T-helper 17 cell (primary cell): ENCODE results near the gene RNASEH1. TPM values are rescaled to one million over a fixed set of nuclear protein-coding genes. Genes with fewer than 3 reads are reported as not detected.

Source experiments
- ATAC-seq: fragments of 150-1000 bp; cut with Tn5 transposase; 2 replicates; pipeline ENCODE4 v1.10.0; 2021; ENCODE audit warnings: mild to moderate bottlenecking, moderate library complexity
- DNase-seq, 3 donors: peaks; one replicate each; pipeline versions ENCODE4 v3.0.0 to v3.0.0-alpha.2; 2020 to 2021
- H3K9me3 ChIP-seq: one replicate; pipeline ENCODE4 v1.7.0; 2013; ENCODE audit warnings: low read length, mild to moderate bottlenecking; ENCODE audit not compliant: control insufficient read depth, poor library complexity, severe bottlenecking
- H3K27ac Mint-ChIP-seq: one replicate; pipeline ENCODE4 v1.8.0; 2022; ENCODE audit warnings: mild to moderate bottlenecking, moderate library complexity, mixed read lengths
- H3K27me3 Mint-ChIP-seq: one replicate; pipeline ENCODE4 v1.8.0; 2022; ENCODE audit warnings: mixed read lengths
- H3K36me3 Mint-ChIP-seq: one replicate; pipeline ENCODE4 v1.8.0; 2022; ENCODE audit warnings: low read depth, mixed read lengths
- H3K4me1 Mint-ChIP-seq: one replicate; pipeline ENCODE4 v1.8.0; 2022; ENCODE audit warnings: mild to moderate bottlenecking, mixed read lengths
- H3K4me3 Mint-ChIP-seq: one replicate; pipeline ENCODE4 v1.8.0; 2022; ENCODE audit warnings: mild to moderate bottlenecking, moderate library complexity, mixed read lengths
- total RNA-seq, 4 donors: library from RNA in 2 of 4; stranded (reverse) in 2 of 4; gene quantifications; one replicate each; pipeline ENCODE4 v1.2.3 and lab custom pipeline; 2022 to 2026

RNASEH1 gene
- total RNA-seq, 2 donors from 2014 or later: 25.9 to 32.9 TPM

DNA sequence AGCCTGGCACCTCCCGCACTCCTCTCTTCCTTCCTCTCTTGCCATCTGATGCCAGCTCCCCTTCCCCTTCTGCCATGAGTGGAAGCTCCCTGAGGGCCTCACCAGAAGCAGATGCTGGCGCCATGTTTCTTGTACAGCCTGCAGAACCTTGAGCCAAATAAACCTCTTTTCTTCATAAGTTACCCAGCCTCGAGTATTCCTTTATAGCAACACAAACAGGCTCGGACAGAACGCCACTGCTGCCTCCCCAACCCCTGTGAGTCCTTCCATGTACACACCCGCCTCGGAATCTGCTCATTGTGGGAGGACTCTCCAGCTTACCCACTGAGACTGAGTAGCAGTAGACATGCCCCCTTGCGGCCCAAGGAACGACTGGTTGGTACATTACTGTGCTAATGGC lies 8.7 kb upstream of the RNASEH1 start:
- no peaks in the 10 kb centered on the region for H3K9me3 ChIP-seq
- no peak overlapping the region for H3K4me3 Mint-ChIP-seq
- DNase-seq: no peak
- no peaks in the 10 kb centered on the region for H3K27me3 Mint-ChIP-seq
- no peaks in the 10 kb centered on the region for H3K36me3 Mint-ChIP-seq
- no peak overlapping the region for H3K27ac Mint-ChIP-seq
- ATAC-seq: no peak
- peaks cover 2% of the 10 kb centered on the region for H3K4me1 Mint-ChIP-seq

DNA sequence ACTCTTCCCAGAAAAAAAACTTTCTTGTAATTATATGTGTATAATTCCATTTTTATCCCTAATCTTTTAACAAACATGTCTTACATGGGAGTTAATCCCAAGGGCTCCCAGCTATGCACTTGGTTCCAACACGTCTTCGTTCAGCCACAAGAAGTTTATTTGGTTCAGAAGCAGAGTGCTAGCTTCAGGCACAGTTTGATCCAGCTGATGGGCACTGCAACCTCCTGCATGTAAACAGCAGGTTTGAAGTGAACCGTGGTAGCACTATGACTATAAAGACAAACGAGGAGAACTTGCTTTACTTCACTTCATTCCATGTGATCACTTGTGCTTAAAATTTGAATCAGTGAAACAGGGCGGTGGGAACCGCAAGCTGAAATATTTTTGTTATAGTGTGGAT lies 7.0 kb upstream of the RNASEH1 start:
- H3K9me3 ChIP-seq: no peaks in the 10 kb centered on the region
- Mint-ChIP-seq H3K27ac (no peak overlapping the region), H3K4me1 (peaks cover 2% of the 10 kb centered on the region)

DNA sequence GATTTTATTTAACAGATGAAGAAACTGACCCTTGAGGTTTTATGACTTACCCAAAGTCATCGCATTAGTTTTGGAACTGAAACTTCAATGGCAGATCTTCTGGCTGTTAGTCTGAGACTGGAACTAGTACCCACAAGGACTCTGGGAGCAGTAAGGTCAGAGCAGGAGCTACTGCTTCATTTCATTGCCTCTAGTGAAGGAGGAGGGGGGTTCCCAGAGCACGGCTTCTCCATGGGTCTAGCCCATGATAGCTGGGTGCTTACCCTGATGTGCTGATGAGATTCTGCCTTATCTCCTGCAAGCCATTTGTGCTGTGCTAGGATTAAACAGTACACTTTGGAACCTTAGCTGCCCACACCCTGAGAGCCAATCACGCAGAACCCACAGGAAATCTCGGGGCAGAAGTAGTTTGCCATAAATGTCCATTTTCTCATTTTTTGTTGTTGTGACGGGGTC lies 5.4 kb upstream of the RNASEH1 start:
- peaks cover 2% of the 10 kb centered on the region for H3K4me1 Mint-ChIP-seq
- peaks cover 2% of the 10 kb centered on the region for H3K36me3 Mint-ChIP-seq
- no peaks in the 10 kb centered on the region for H3K27me3 Mint-ChIP-seq
- no peak overlapping the region for H3K27ac Mint-ChIP-seq
- H3K4me3 Mint-ChIP-seq: no peak overlapping the region
- no peak for ATAC-seq
- DNase-seq: no peak
- no peaks in the 10 kb centered on the region for H3K9me3 ChIP-seq

More for the DNA sequence above, 7.0 kb upstream of the RNASEH1 start:
- H3K4me3 Mint-ChIP-seq: no peak overlapping the region
- no peaks in the 10 kb centered on the region for H3K27me3 Mint-ChIP-seq
- peaks cover 2% of the 10 kb centered on the region for H3K36me3 Mint-ChIP-seq
- ATAC-seq: no peak
- DNase-seq: no peak

DNA sequence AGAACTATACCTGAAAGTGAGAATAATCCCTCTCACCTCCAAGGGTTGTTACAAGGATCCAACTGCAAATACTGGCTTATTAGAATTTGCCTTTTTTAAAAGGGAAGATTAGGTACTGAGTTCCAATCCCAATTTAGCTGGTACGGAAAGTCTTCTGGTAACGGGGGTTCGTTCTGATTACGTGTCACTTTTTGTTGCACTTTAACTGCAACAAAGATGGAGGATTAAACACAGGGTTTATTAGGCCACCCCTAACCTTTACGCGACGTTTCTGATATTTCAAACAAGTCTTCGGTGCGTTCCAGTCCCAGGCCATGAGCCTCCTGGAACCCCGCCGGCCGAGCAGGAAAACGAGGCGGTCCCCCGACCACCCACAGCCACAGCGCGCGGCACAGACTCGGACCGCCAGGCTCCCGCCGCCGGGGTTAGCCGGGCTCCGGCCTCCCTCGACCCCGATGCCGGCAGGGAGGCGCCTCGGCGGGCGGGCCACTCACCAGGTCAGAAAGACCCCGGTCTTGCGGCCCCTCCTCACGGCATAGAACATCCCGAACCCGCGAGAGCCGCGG lies 411 bp downstream of the RNASEH1 start:
- peak overlapping the region; percentile 93 for H3K4me3 Mint-ChIP-seq
- H3K27me3 Mint-ChIP-seq: no peaks in the 10 kb centered on the region
- peaks cover 2% of the 10 kb centered on the region for H3K36me3 Mint-ChIP-seq
- ATAC-seq (peak; percentile 20), DNase-seq (no peak)
- no peaks in the 10 kb centered on the region for H3K9me3 ChIP-seq
- peaks cover 15% of the 10 kb centered on the region for H3K4me1 Mint-ChIP-seq
- H3K27ac Mint-ChIP-seq: peak overlapping the region; percentile 92

DNA sequence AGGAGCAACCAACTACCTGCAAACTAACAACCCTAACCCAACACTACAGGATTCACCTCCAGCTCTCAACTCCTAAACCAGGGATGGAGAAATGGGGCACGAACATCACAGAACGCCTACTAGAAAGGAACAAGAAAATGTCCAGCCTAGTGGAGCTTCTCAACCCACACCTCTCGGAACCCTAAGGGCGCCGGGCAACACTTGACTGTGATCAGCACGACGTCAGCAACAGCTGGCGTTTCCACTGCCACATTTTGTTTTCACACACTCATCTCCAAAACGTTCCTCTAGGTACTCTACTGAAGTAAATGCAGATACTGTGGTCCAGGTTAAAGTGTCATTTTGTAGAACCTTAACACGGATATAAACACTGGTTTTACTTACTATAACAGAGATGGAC lies 4.2 kb downstream of the RNASEH1 start:
- no peak for DNase-seq
- no peak overlapping the region for H3K27ac Mint-ChIP-seq
- H3K36me3 Mint-ChIP-seq: peaks cover 6% of the 10 kb centered on the region
- no peaks in the 10 kb centered on the region for H3K9me3 ChIP-seq
- ATAC-seq: no peak
- peaks cover 13% of the 10 kb centered on the region for H3K4me1 Mint-ChIP-seq
- no peak overlapping the region for H3K4me3 Mint-ChIP-seq
- H3K27me3 Mint-ChIP-seq: no peaks in the 10 kb centered on the region

DNA sequence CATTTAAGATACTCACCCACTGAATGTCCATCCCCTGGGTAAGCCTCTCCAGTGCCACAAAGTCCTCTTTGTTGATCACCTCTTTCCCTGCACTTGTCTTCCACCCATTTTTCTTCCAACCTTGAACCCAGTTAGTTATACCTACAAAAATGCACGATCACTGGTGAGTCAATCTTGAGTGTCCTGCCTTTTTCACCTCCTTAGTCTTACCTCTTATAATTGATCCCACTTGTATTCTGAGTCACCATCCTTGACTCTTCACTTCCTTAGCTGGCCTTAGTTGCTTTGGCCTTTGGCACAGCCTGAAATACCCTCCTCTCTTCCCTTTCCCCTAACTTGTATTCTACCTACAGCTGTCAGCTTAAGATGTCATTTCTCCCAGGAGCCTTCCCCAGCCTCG lies 10.2 kb downstream of the RNASEH1 start:
- H3K36me3 Mint-ChIP-seq: peaks cover 21% of the 10 kb centered on the region
- H3K4me1 Mint-ChIP-seq: no peaks in the 10 kb centered on the region

DNA sequence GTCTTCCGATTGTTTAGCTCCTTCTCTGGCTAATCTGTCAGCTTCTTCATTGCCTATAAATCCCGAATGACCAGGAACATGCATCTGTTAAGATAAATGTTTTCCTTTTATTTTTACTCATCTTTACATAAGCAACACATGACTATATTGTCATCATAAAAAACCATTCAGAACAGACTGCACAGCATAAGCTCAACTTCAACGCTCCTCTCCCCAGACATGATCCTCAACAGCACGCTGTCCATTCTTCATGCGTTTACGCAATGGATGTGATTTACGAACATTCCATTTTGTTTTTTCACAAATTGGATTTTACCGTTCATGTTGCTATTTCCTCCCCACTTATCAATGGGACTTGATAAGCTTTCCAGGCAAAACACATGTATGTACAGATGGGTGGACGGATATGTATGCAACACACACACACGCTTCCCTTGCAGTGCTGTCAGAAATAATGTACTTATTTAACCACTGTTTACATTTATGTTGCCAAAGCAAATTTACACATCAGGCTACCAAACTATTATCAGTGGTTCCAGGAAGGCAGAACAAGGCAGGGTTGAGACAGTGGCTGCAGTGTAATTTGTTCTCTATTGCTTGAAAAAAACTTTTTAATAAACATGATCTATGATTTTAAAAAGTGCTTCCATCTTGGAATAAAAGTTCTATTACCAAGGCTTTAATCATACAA lies 12.2 kb downstream of the RNASEH1 start:
- H3K27me3 Mint-ChIP-seq: no peaks in the 10 kb centered on the region
- no peak for ATAC-seq

More for the DNA sequence above, 10.2 kb downstream of the RNASEH1 start:
- Mint-ChIP-seq H3K27me3 (no peaks in the 10 kb centered on the region), H3K27ac (no peak overlapping the region), H3K4me3 (no peak overlapping the region)
- no peaks in the 10 kb centered on the region for H3K9me3 ChIP-seq
- ATAC-seq (no peak), DNase-seq (no peak)

DNA sequence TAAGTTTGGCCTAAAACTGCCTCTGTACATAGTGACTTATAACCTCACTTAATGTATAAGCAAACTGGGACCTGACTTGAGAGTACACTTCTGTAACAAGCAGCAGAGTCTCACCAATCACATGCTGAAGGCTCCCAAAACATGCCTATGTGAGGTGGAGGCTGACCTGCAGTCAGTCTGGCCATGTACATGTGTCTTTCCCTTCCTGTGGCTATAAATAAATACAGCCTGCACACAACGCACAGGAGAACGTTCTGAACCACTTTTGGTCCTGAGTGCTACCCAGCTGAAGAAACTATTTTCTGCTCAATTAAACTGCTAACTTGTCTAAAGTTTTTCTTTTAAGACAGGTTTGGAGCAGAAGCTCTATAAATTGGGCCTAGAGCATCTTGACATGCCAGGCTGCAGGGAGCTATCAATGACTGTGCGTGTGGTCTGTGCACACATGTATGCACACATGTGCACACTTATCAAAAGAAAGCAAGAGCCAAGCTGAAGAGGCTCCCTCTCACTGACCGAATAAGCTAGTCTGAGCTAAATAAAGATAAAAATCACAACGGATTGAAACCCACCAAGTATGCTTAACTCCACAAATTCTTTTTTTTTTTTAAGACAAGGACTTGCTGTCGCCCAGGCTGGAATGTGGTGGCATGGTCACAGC lies 15.0 kb downstream of the RNASEH1 start:
- no peak overlapping the region for H3K4me3 Mint-ChIP-seq
- peaks cover 5% of the 10 kb centered on the region for H3K4me1 Mint-ChIP-seq
- no peaks in the 10 kb centered on the region for H3K9me3 ChIP-seq
- ATAC-seq (no peak), DNase-seq (no peak)
- H3K27ac Mint-ChIP-seq: no peak overlapping the region
- no peaks in the 10 kb centered on the region for H3K27me3 Mint-ChIP-seq
- H3K36me3 Mint-ChIP-seq: peaks cover 11% of the 10 kb centered on the region

More for the DNA sequence above, 12.2 kb downstream of the RNASEH1 start:
- H3K27ac Mint-ChIP-seq: no peak overlapping the region
- DNase-seq: no peak
- peaks cover 5% of the 10 kb centered on the region for H3K4me1 Mint-ChIP-seq
- no peaks in the 10 kb centered on the region for H3K9me3 ChIP-seq
- peaks cover 18% of the 10 kb centered on the region for H3K36me3 Mint-ChIP-seq
- no peak overlapping the region for H3K4me3 Mint-ChIP-seq

DNA sequence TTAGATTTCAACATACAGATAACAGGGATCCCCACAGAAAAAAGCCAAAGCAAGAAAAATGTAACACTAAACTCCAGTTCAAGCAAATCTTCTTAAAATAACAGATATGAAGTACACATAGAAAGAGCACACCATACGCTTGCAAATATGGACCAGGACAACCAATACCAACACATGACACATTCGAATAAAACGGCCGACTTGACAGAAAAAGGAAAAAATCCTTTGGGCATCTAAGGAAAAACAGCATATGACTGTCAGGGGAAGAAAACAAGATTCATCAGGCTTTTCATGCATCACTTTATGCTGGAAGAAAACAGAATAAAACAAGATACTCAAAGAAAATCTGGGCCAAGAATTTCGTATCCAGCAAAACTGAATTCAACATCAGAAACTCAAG lies 16.0 kb downstream of the RNASEH1 start:
- no peak overlapping the region for H3K27ac Mint-ChIP-seq
- H3K9me3 ChIP-seq: no peaks in the 10 kb centered on the region
- DNase-seq (no peak), ATAC-seq (no peak)
- no peaks in the 10 kb centered on the region for H3K27me3 Mint-ChIP-seq
- peaks cover 5% of the 10 kb centered on the region for H3K4me1 Mint-ChIP-seq
- H3K36me3 Mint-ChIP-seq: peaks cover 7% of the 10 kb centered on the region
- H3K4me3 Mint-ChIP-seq: no peak overlapping the region

DNA sequence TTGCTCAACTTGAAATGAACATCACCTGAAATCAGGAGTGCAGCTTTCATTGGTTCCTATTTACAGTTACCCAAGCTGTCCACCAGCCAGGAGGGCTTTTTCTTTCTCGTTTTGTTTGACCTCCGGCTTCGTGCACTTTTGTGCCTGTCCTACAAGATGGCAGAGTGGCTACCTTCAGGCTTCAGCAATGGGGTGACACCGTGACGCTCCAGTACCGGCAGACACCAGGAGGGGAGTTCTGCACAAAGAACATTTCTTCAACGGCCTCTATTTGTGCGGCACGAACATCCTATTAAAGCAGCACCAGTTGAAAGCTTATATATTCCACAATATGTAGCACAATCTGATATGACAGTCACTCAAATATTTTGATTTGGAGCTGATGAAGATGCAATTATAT lies 18.3 kb downstream of the RNASEH1 start:
- Mint-ChIP-seq H3K36me3 (peaks cover 3% of the 10 kb centered on the region), H3K4me3 (no peak overlapping the region), H3K4me1 (peaks cover 5% of the 10 kb centered on the region), H3K27ac (peak overlapping the region; percentile 37), H3K27me3 (no peaks in the 10 kb centered on the region)
- DNase-seq (no peak), ATAC-seq (no peak)
- H3K9me3 ChIP-seq: no peaks in the 10 kb centered on the region

DNA sequence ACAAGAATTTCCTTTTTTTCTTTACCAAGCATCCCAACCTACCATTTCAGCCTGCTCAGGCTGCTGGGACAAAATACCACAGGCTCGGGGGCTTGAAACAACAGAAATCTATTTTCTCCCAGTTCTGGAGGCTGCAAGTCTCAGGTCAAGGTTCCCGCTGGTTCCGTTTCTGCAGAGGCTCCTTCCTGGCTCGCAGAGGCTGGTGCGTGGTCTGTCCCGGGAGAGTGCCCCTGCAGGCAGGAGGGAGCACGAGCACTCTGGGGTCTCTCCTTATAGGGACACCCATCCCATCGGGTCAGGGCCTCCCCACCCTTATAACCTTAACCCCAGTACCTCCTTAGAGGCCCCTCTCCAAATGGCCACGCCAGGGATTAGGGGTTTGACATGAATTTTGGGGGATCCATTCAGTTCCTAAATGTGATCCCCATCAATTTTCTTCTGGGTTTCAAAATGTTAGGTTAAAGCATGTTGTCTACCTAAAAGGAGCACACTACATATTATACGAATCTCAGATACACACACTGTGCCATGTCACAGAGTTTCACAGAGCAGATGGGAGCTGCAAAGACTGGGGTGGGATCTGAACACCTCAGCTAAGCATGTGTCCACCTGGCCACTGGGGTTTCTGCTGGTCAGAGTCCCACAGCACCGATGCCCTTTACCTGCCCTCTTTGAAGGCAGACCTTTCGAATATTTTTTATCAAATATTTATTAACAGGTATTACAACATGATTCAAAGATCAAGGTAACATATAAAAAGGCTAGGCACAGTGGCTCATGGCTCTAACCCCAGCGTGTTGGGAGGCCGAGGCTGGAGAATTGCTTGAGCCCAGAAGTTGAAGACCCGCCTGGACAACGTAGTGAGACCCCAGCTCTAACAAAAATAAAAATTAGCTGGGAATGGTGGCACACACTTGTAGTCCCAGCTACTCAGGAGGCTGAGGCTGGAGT lies 21.2 kb downstream of the RNASEH1 start:
- peak; percentile 32 for ATAC-seq
- peaks cover under 1% of the 10 kb centered on the region for H3K4me1 Mint-ChIP-seq
- no peaks in the 10 kb centered on the region for H3K27me3 Mint-ChIP-seq
- peak overlapping the region; percentile 29 for H3K27ac Mint-ChIP-seq
- no peaks in the 10 kb centered on the region for H3K9me3 ChIP-seq
- no peaks in the 10 kb centered on the region for H3K36me3 Mint-ChIP-seq
- DNase-seq: no peak
- H3K4me3 Mint-ChIP-seq: no peak overlapping the region

DNA sequence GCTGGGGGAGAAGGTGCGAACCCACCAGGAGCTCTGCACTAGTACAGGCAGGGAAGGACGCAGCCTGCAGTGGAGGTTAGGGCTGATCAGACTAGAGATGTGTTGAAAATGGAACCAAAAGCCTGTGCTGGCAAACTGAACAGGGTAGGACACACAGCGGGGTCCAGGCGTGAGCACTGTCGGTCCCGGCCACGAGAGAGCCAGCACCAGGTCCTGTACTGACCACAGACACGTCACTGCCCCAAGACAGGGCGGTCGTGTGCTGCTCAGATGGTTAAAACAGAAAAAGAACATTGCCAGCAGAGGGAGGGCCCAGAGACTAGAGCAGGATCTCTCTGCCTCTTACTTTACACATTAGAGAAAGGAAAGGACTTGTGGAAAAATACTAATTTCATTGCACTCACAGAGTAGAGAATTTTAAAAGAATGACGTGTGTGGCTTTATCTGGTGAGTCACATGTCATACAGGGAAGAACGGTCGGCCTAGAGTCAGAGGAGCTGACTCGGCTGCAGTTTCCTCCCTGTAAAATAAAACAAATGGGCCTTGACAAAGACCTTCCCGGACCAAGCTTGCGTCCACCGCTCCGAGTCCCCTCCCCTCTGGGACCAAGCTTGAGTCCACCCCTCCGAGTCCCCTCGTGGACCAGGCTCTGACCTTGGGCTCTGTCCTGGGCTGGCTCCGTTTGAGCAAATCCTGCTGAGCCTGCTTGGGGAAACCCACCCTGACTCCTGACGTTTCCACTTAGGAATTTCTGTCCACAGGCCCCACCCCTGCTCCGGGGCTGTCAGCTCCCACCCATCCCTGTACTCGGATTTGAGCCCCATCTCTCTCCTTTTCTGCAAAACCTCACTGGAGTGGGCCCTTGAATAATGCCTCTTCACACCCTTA lies 22.1 kb downstream of the RNASEH1 start:
- H3K4me1 Mint-ChIP-seq: peaks cover 2% of the 10 kb centered on the region
- DNase-seq (no peak), ATAC-seq (no peak)
- no peaks in the 10 kb centered on the region for H3K9me3 ChIP-seq
- no peaks in the 10 kb centered on the region for H3K36me3 Mint-ChIP-seq
- peak overlapping the region; percentile 29 for H3K27ac Mint-ChIP-seq
- no peaks in the 10 kb centered on the region for H3K27me3 Mint-ChIP-seq
- H3K4me3 Mint-ChIP-seq: no peak overlapping the region
